Esophagus squamous epithelium (tissue), 5 donors: ENCODE data around the gene C3orf62. TPM values are rescaled to one million over a fixed set of nuclear protein-coding genes. Genes with fewer than 3 reads are reported as not detected.

Experiments used
- DNase-seq: peaks from one replicate; lab custom pipeline; 2025; lab: John Stamatoyannopoulos, UW
- H3K27ac ChIP-seq, 4 donors: fragments of 200-600 bp; sonication (generic); one replicate each; pipeline ENCODE4 v1.5.1; 2016 to 2019; ENCODE audit warnings: mild to moderate bottlenecking in 1 of 4
- H3K27me3 ChIP-seq, 4 donors: fragments of 200-600 bp; sonication (generic); 1 replicate in 3 of 4; 2 replicates in 1 of 4; pipeline versions ENCODE4 v1.5.1 to v1.6.0; 2017 to 2021; ENCODE audit warnings: antibody characterized with exemption in 1 of 4
- H3K36me3 ChIP-seq, 3 donors: fragments of 200-600 bp; sonication (generic); one replicate each; pipeline ENCODE4 v1.5.1; 2016 to 2019
- H3K4me1 ChIP-seq, 3 donors: fragments of 200-600 bp; sonication (generic); one replicate each; pipeline ENCODE4 v1.5.1; 2017 to 2019
- H3K4me3 ChIP-seq, 4 donors: fragments of 200-600 bp; sonication (generic); 1 replicate in 3 of 4; 2 replicates in 1 of 4; pipeline ENCODE4 v1.5.1; 2016 to 2019; ENCODE audit warnings: mild to moderate bottlenecking in 2 of 4, moderate library complexity in 1 of 4
- H3K9me3 ChIP-seq, 3 donors: fragments of 200-600 bp; sonication (generic); one replicate each; pipeline ENCODE4 v1.5.1; 2016 to 2019
- CTCF ChIP-seq, 6 experiments: fragments of 450-650 bp in 4 of 6; fragments of 200-600 bp in 2 of 6; sonication (generic) in 2 of 6; IDR thresholded peaks; one replicate each; pipeline ENCODE4 v1.5.1; 2016 to 2019; ENCODE audit warnings: antibody characterized with exemption in 6 of 6, mild to moderate bottlenecking in 4 of 6, moderate library complexity in 4 of 6
- POLR2A ChIP-seq, 4 donors: fragments of 450-650 bp; IDR thresholded peaks; one replicate each; pipeline ENCODE4 v1.6.1; 2017; ENCODE audit warnings: antibody characterized with exemption in 4 of 4, mild to moderate bottlenecking in 4 of 4, moderate library complexity in 3 of 4
- WGBS, 2 donors: methylation state at CpG; one replicate each; pipeline ENCODE4 v1.1.5; 2018; 5-methylcytosine and 5-hydroxymethylcytosine counted together
- intact Hi-C: fragments of 100-400 bp; cut with DNase I; formaldehyde crosslinking; loops from one replicate; pipeline ENCODE4 v1.15.0; 2022
- total RNA-seq, 4 donors: library from RNA; depleted of rRNA; stranded (reverse); fragments of >200 nt; gene quantifications; one replicate each; pipeline ENCODE4 v1.1.0, GENCODE V29; 2016
- donor health status: DM: yes; HTN: yes; CAD: no.

Gene C3orf62
- 1 to 10 TPM; 1.8 to 3.6 (median 3.0) TPM for total RNA-seq

GRCh38 chr3:49276475-49277382 is at the start of gene C3orf62:
TSS of gene C3orf62 (minus strand) at chr3:49277232. CDS start at chr3:49276872, 360 bp downstream.
- peak within 1 kb of the TSS; percentile 84 to 97 (median 91) for H3K27ac ChIP-seq
- no peaks in the 10 kb centered on the region for H3K9me3 ChIP-seq
- H3K4me1 ChIP-seq, result peaks cover 3 to 45% (median 33%) of the 10 kb centered on the region in 3 donors
- H3K4me3 ChIP-seq, result peak within 1 kb of the TSS; percentile 32 to 64 (median 52)
- peak; percentile 49 for DNase-seq
- H3K36me3 ChIP-seq, result peaks cover 0 to 42% (median 7%) of the 10 kb centered on the region in 3 donors
- WGBS, 2 donors, result 1 to 4% methylated on average over 9 to 24 of the region's 51 CpGs
- TF ChIP-seq POLR2A (IDR thresholded peaks at IDR 0.05) (peak in 2 of 4 donors; percentile 29 to 58), CTCF (IDR thresholded peaks at IDR 0.05) (peak in 1 of 6 experiments; percentile 4)
- intact Hi-C loops, result loop anchor here (10.0 kb wide), 1 partner anchor 102 kb away; the partner anchor contains the start of gene KLHDC8B
- no peaks in the 10 kb centered on the region for H3K27me3 ChIP-seq

GRCh38 chr3:49324768-49325167 is 47.7 kb upstream of the C3orf62 start:
- no peak for DNase-seq
- WGBS, 2 donors, result 91 to 98% methylated on average over 7 of the region's 7 CpGs
- Histone ChIP-seq H3K27me3 (no peaks in the 10 kb centered on the region), H3K9me3 (no peaks in the 10 kb centered on the region), H3K27ac (no peak overlapping the region), H3K36me3 (peaks cover 35 to 100% (median 59%) of the 10 kb centered on the region in 3 donors), H3K4me1 (peaks cover 0 to 7% (median 6%) of the 10 kb centered on the region in 3 donors), H3K4me3 (no peak overlapping the region)
- TF ChIP-seq POLR2A (IDR thresholded peaks at IDR 0.05), result no peak
- TF ChIP-seq CTCF (IDR thresholded peaks at IDR 0.05), result no peak
- intact Hi-C loops, result no loop called here

- Histone ChIP-seq H3K36me3 (peaks cover 8 to 100% (median 41%) of the 10 kb centered on the region in 3 donors), H3K27ac (no peak overlapping the region), H3K4me1 (peaks cover 0 to 8% (median 2%) of the 10 kb centered on the region in 3 donors), H3K4me3 (no peak overlapping the region), H3K9me3 (no peaks in the 10 kb centered on the region), H3K27me3 (no peaks in the 10 kb centered on the region)
- TF ChIP-seq CTCF (IDR thresholded peaks at IDR 0.05), result no peak
- TF ChIP-seq POLR2A (IDR thresholded peaks at IDR 0.05), result no peak
- DNase-seq, result no peak
- 91 to 95% methylated on average over 13 to 15 of the region's 16 CpGs for WGBS, 2 donors
- intact Hi-C loops, result no loop called here
These were observed 39.8 kb upstream of the C3orf62 start for GRCh38 chr3:49316696-49317457.

GRCh38 chr3:49313896-49314688 is 37.1 kb upstream of the C3orf62 start:
- TF ChIP-seq POLR2A (IDR thresholded peaks at IDR 0.05) (no peak), CTCF (IDR thresholded peaks at IDR 0.05) (no peak)
- intact Hi-C loops, result no loop called here
- peaks cover 0 to 8% (median 2%) of the 10 kb centered on the region in 3 donors for H3K4me1 ChIP-seq
- 92 to 100% methylated on average over 1 of the region's 1 CpG for WGBS, 2 donors
- H3K4me3 ChIP-seq, result no peak overlapping the region
- H3K9me3 ChIP-seq, result no peaks in the 10 kb centered on the region
- no peak overlapping the region for H3K27ac ChIP-seq
- H3K36me3 ChIP-seq, result peaks cover 8 to 100% (median 38%) of the 10 kb centered on the region in 3 donors
- no peaks in the 10 kb centered on the region for H3K27me3 ChIP-seq
- no peak for DNase-seq
